ENCODE data around the gene EXOC6B.

The EXOC6B gene

DNA sequence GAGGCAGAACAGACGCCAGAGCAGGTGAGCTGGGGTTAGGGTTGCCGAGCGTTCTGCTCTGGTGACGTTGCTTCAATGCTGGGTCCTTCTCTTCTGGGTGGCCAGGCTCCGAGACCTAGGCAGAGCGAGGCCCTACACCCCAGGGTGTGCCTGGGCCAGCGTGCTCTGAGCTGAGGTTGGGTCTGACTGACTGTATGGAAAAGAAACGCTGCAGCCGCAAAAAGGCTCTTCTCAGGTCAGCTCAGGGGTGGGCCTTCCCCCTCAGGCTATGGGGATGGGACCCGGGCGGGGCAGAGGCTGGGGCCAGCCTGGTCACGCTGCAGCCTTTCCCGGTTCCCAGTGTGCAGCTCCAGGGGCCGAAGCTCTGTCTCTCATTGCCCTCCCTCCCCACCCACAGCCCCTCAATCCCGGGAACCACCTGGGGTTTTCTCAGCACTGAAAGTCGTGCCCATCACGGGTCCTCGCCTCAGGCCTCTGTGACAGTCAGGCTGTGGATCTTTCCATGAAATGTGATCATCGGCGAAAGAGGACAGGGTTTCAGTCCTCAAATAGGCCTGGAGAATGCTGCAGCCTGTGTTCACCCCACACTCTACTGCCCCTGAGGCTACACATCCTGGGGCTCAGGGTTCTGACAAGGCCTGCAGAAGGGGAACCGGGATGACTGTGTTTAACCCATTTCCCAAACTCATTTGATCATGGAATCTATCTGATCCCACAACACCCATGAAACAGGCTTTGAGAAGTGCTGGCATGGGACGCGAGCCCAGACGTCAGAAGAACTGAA, 697.6 kb downstream of the EXOC6B start:
- no peak for DNase-seq (ENCODE audit: low read depth in 1 of 2, low spot score in 1 of 2)

DNA sequence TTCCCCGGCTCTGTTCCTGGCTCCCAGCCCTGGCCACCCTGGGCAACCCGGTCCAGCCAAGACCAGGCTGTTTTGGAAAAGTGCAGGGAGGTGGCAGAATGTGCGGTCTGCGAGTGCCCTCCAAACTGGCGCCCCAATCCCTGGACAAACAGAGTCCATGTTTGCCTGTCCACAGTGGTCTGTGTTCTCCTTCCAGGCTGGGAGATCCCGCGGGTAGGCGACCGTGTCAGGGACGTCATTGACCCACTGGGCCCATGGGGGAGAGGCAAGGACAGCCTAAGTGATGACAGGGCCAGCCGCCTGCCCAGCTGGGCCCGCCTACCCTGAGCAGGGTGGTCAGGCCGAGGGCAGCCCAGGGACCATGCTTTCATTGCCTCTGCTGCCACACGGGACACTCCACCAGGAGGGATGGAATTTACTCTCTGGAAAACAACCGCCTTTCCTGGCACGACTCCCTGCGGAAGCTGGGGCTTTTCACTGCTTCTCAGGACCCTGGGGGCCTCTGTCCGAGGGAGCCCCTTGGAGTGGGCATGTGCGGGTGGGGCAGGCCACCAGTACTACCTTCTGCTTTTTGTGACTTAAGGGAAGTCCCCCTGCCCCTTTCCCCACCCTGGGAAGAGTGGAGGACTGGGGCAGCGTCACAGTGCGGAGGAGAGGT, 698.3 kb downstream of the EXOC6B start:
- no peak for DNase-seq (ENCODE audit: low read depth in 1 of 2, low spot score in 1 of 2)

DNA sequence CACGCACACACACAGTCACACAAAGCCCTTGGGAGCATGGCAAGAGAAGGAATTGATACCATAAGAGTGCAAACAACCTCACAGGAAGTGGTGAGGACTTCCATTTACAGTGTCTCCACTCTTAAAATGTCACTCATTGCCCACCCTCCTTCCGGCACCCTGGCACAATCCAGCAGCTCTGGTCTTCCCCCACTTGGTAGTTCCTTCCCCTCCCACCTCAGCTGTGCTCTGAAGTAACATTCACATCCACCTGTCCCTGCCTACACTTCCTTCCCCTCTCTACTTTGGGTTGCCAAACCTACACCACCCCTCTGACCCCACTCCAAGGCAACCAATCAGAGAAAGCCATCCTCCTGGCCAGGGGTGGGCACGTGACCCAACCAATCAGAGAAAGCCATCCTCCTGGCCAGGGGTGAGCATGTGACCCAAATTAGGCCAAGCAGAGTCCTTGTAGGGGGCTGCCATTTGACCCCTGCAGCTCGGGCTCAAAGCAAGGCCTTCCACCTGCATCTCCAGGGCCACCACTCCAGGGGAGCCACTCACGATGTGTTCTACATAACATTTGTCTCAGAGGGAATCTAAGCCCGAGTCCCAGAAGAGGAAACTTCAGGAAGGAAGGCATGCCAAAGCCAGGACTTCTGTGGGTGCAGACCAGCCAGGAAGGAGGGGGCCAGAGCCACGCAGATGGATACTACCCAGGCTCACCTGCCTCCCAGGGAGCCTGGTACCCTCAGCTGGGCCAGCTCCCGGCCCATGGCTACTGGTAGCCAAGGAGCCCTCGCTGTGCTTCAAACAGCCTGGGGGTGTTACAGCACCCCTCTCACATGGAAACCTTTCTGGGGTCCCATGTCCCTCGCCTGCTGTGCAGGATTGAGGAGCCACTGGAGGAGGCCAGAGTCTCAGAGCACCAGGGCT, 699.4 kb downstream of the EXOC6B start:
- DNase-seq (ENCODE audit: low read depth in 1 of 2, low spot score in 1 of 2): no peak

Measured in activated T-helper 1 cell treated with anti-CD3 and anti-CD28 coated beads, Interleukin-2, amount 50 U/mL, for 16 hours (primary cell).